ENCODE data around the gene ITPR1. TPM values are rescaled to one million over a fixed set of nuclear protein-coding genes. Genes with fewer than 3 reads are reported as not detected.

Gene ITPR1
- total RNA-seq, 1 experiment from 2014 or later, result 8.7 TPM

GRCh38 chr3:4546346-4547178 lies 53.4 kb downstream of the ITPR1 start:
- CTCF ChIA-PET, result no interaction called here
- BruUV-seq (replicated peaks), result no TSS peak
- DNase-seq (ENCODE audit: low read depth, low spot score), result no peak
- Histone ChIP-seq H3K27ac (ENCODE audit: low read length) (no peak overlapping the region), H3K4me1 (ENCODE audit: control insufficient read depth, insufficient read depth, low read length) (no peaks in the 10 kb centered on the region), H3K36me3 (ENCODE audit: control insufficient read depth, insufficient read depth, low read length) (no peaks in the 10 kb centered on the region), H3K4me3 (ENCODE audit: low read depth in 2 of 2, low read length in 2 of 2) (no peak overlapping the region), H3K9me3 (ENCODE audit: control insufficient read depth, insufficient read depth, low read depth, low read length) (no peaks in the 10 kb centered on the region), H3K27me3 (ENCODE audit: control insufficient read depth, insufficient read depth, low read length) (no peaks in the 10 kb centered on the region)
- intact Hi-C loops (cut with micrococcal nuclease; ENCODE audit: unreplicated experiment), result no loop called here
- in situ Hi-C loops (cut with HindIII; ENCODE audit: low pct_unique_long_range_greater_than_20kb, low sequenced_read_pairs), result no loop called here
- TF ChIP-seq SIN3A (IDR thresholded peaks at IDR 0.05; ENCODE audit: borderline replicate concordance, insufficient read depth, low read depth, low read length), result no peak
- TF ChIP-seq CTCF (IDR thresholded peaks at IDR 0.05), result no peak
- no peak for TF ChIP-seq TCF7L2 (IDR thresholded peaks at IDR 0.05; ENCODE audit: low read depth, low read length)
- no peak for TF ChIP-seq POLR2AphosphoS5 (IDR thresholded peaks at IDR 0.05; ENCODE audit: low read depth, low read length)
- no peak for TF ChIP-seq REST (IDR thresholded peaks at IDR 0.05; ENCODE audit: insufficient read depth in 1 of 2, low read depth in 2 of 2, low read length in 1 of 2)
- POLR2A ChIA-PET, result no interaction called here
- no peak for ATAC-seq

GRCh38 chr3:4547799-4548198 lies 54.7 kb downstream of the ITPR1 start:
- ChIA-PET CTCF (interaction anchor here (0.6 kb wide), 1 partner anchor 13 kb away, joined by 3 read pairs; no protein-coding TSS in a partner anchor), POLR2A (no interaction called here)
- no peak overlapping the region for H3K27ac ChIP-seq (ENCODE audit: low read length)
- DNase-seq (ENCODE audit: low read depth, low spot score), result no peak
- H3K4me1 ChIP-seq (ENCODE audit: control insufficient read depth, insufficient read depth, low read length), result no peaks in the 10 kb centered on the region
- no peak for ATAC-seq
- TF ChIP-seq SIN3A (IDR thresholded peaks at IDR 0.05; ENCODE audit: borderline replicate concordance, insufficient read depth, low read depth, low read length) (no peak), REST (IDR thresholded peaks at IDR 0.05; ENCODE audit: insufficient read depth in 1 of 2, low read depth in 2 of 2, low read length in 1 of 2) (no peak), TCF7L2 (IDR thresholded peaks at IDR 0.05; ENCODE audit: low read depth, low read length) (no peak), POLR2AphosphoS5 (IDR thresholded peaks at IDR 0.05; ENCODE audit: low read depth, low read length) (no peak), CTCF (IDR thresholded peaks at IDR 0.05) (no peak)
- no peak overlapping the region for H3K4me3 ChIP-seq (ENCODE audit: low read depth in 2 of 2, low read length in 2 of 2)
- intact Hi-C loops (cut with micrococcal nuclease; ENCODE audit: unreplicated experiment), result no loop called here
- BruUV-seq (replicated peaks), result no TSS peak
- H3K27me3 ChIP-seq (ENCODE audit: control insufficient read depth, insufficient read depth, low read length), result no peaks in the 10 kb centered on the region
- in situ Hi-C loops (cut with HindIII; ENCODE audit: low pct_unique_long_range_greater_than_20kb, low sequenced_read_pairs), result no loop called here
- no peaks in the 10 kb centered on the region for H3K36me3 ChIP-seq (ENCODE audit: control insufficient read depth, insufficient read depth, low read length)
- no peaks in the 10 kb centered on the region for H3K9me3 ChIP-seq (ENCODE audit: control insufficient read depth, insufficient read depth, low read depth, low read length)

Measured in Panc1 (cell line).